Measurements from ENCODE around the gene MIX23. TPM values are rescaled to one million over a fixed set of nuclear protein-coding genes. Genes with fewer than 3 reads are reported as not detected.

Gene MIX23
- total RNA-seq, 1 experiment from 2014 or later = 80.6 TPM

DNA sequence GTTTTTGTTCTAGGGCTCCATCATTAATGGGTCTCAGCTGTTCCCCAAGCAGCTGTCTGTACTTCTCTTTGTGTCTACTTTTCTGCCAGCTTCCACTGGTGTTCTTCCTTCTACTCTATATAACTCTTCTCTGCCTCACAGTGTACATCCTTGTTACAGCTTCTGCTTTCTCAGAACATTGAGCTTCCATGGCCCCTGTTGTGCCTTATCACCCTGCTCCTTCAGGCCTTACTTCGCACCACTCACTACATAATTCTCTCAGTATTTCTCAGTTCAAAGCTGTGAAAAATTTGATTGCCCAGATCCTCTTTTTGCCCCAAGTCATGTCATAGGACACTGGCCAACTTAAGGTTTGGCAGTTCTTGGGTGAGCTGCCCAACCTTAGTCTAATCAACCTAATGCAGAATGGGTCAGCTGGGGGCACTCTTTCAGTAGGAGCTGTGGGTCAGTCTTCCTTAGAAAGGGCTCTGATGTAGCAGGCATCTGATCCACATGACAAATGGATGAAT is 29.1 kb downstream of the MIX23 start:
- Histone ChIP-seq H4K91ac (ENCODE audit: insufficient read length, low read depth, low read length) (no peak overlapping the region), H3K4me1 (ENCODE audit: insufficient read depth, low read length) (no peaks in the 10 kb centered on the region), H3T11ph (ENCODE audit: low read length) (no peak overlapping the region), H3K56ac (ENCODE audit: insufficient read length, low read depth, low read length) (no peak overlapping the region), H2BK120ac (ENCODE audit: low read depth, low read length, poor library complexity, severe bottlenecking) (no peak overlapping the region), H2BK12ac (ENCODE audit: insufficient read length, low read depth, low read length) (no peak overlapping the region), H3K23me2 (ENCODE audit: insufficient read length, low read depth, low read length, poor library complexity, severe bottlenecking) (no peaks in the 10 kb centered on the region), H3K27me3 (ENCODE audit: insufficient read depth, low read length) (no peaks in the 10 kb centered on the region), H3K79me1 (ENCODE audit: insufficient read depth, low read depth, low read length, poor library complexity, severe bottlenecking) (no peaks in the 10 kb centered on the region), H2AFZ (ENCODE audit: low read length) (no peak overlapping the region), H3K18ac (ENCODE audit: insufficient read length, low read depth, low read length) (no peak overlapping the region), H3K27ac (ENCODE audit: insufficient read length, low read depth, low read length) (no peak overlapping the region), H2BK15ac (ENCODE audit: low read depth, low read length) (no peak overlapping the region), H4K20me1 (ENCODE audit: control insufficient read depth, insufficient read depth, insufficient read length) (no peaks in the 10 kb centered on the region), H3K79me2 (ENCODE audit: insufficient read depth, low read length) (no peaks in the 10 kb centered on the region), H3K4me2 (ENCODE audit: insufficient read depth, insufficient read length, low read length) (no peak overlapping the region), H4K5ac (ENCODE audit: insufficient read length, low read depth, low read length) (peak overlapping the region; percentile 75), H2AK5ac (ENCODE audit: insufficient read length, low read length) (no peak overlapping the region), H3K9me3 (ENCODE audit: control insufficient read depth, low read depth, low read length) (no peaks in the 10 kb centered on the region), H3K14ac (ENCODE audit: insufficient read depth, low read length) (no peak overlapping the region), H3K4ac (ENCODE audit: low read depth, low read length) (no peak overlapping the region), H2BK20ac (ENCODE audit: low read depth, low read length, poor library complexity, severe bottlenecking) (no peak overlapping the region), H3K9ac (ENCODE audit: extremely low read depth, insufficient read length, low read length) (no peak overlapping the region), H4K8ac (replicated peaks; ENCODE audit: insufficient read length, low read depth, low read length) (no peak overlapping the region), H3K23ac (ENCODE audit: insufficient read length, low read depth, low read length) (no peak overlapping the region), H2BK5ac (ENCODE audit: insufficient read length, low read length) (no peak overlapping the region)
- Mint-ChIP-seq H3K27ac (no peak overlapping the region; a peak in 1 of 7 replicates), H3K27me3 (ENCODE audit: low read depth) (no peaks in the 10 kb centered on the region), H3K36me3 (ENCODE audit: insufficient read depth in 1 of 3, low read depth in 3 of 3) (peaks cover 0 to 7% (median 5%) of the 10 kb centered on the region in 3 experiments; a peak in 3 of 7 replicates), H3K4me1 (no peaks in the 10 kb centered on the region), H3K4me3 (no peak overlapping the region), H3K9me3 (no peaks in the 10 kb centered on the region)
- DNase-seq = no peak
- TF ChIP-seq, protein P1, sequence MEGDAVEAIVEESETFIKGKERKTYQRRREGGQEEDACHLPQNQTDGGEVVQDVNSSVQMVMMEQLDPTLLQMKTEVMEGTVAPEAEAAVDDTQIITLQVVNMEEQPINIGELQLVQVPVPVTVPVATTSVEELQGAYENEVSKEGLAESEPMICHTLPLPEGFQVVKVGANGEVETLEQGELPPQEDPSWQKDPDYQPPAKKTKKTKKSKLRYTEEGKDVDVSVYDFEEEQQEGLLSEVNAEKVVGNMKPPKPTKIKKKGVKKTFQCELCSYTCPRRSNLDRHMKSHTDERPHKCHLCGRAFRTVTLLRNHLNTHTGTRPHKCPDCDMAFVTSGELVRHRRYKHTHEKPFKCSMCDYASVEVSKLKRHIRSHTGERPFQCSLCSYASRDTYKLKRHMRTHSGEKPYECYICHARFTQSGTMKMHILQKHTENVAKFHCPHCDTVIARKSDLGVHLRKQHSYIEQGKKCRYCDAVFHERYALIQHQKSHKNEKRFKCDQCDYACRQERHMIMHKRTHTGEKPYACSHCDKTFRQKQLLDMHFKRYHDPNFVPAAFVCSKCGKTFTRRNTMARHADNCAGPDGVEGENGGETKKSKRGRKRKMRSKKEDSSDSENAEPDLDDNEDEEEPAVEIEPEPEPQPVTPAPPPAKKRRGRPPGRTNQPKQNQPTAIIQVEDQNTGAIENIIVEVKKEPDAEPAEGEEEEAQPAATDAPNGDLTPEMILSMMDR (conservative IDR thresholded peaks at IDR 0.05) = no peak
- no CpG with 5 or more reads among the region's 1 CpG for WGBS (ENCODE audit: extremely low coverage, insufficient read length, low lambda C conversion rate)
